ENCODE measurements around the gene ATXN1.

The ATXN1 gene

GRCh38 chr6:16320533-16321340 lies 440.5 kb downstream of the ATXN1 start:
- Histone ChIP-seq H2AFZ (peak overlapping the region; percentile 70), H3K9ac (no peak overlapping the region), H3K79me2 (no peaks in the 10 kb centered on the region), H3K4me3 (ENCODE audit: low read depth, low read length) (no peak overlapping the region), H3K4me2 (ENCODE audit: low read length) (peak overlapping the region; percentile 41), H3K9me3 (ENCODE audit: control insufficient read depth, low read length) (no peaks in the 10 kb centered on the region), H3K4me1 (peaks cover 26% of the 10 kb centered on the region), H3K36me3 (ENCODE audit: control insufficient read depth, insufficient read depth, low read length) (no peaks in the 10 kb centered on the region), H3K27me3 (ENCODE audit: control insufficient read depth, insufficient read depth, low read length) (no peaks in the 10 kb centered on the region), H3K27ac (peak overlapping the region; percentile 82)
- no peak for TF ChIP-seq CTCF (IDR thresholded peaks at IDR 0.05)

GRCh38 chr6:16319813-16320532 lies 441.3 kb downstream of the ATXN1 start:
- Histone ChIP-seq H3K36me3 (ENCODE audit: control insufficient read depth, insufficient read depth, low read length) (no peaks in the 10 kb centered on the region), H3K27me3 (ENCODE audit: control insufficient read depth, insufficient read depth, low read length) (no peaks in the 10 kb centered on the region), H3K9ac (no peak overlapping the region), H3K27ac (peak overlapping the region; percentile 82), H3K4me3 (ENCODE audit: low read depth, low read length) (no peak overlapping the region), H3K79me2 (no peaks in the 10 kb centered on the region), H2AFZ (peak overlapping the region; percentile 70), H3K9me3 (ENCODE audit: control insufficient read depth, low read length) (no peaks in the 10 kb centered on the region), H3K4me1 (peaks cover 26% of the 10 kb centered on the region), H3K4me2 (ENCODE audit: low read length) (peak overlapping the region; percentile 41)
- TF ChIP-seq CTCF (IDR thresholded peaks at IDR 0.05), result no peak

- no peak for TF ChIP-seq CTCF (IDR thresholded peaks at IDR 0.05)
- Histone ChIP-seq H2AFZ (no peak overlapping the region), H3K36me3 (ENCODE audit: control insufficient read depth, insufficient read depth, low read length) (no peaks in the 10 kb centered on the region), H3K4me1 (peaks cover 26% of the 10 kb centered on the region), H3K9me3 (ENCODE audit: control insufficient read depth, low read length) (no peaks in the 10 kb centered on the region), H3K9ac (no peak overlapping the region), H3K4me3 (ENCODE audit: low read depth, low read length) (no peak overlapping the region), H3K27ac (peak overlapping the region; percentile 82), H3K27me3 (ENCODE audit: control insufficient read depth, insufficient read depth, low read length) (no peaks in the 10 kb centered on the region), H3K79me2 (no peaks in the 10 kb centered on the region), H3K4me2 (ENCODE audit: low read length) (no peak overlapping the region)
These were observed 442.1 kb downstream of the ATXN1 start for GRCh38 chr6:16318953-16319720.

- Histone ChIP-seq H3K9me3 (ENCODE audit: control insufficient read depth, low read length) (no peaks in the 10 kb centered on the region), H3K27me3 (ENCODE audit: control insufficient read depth, insufficient read depth, low read length) (no peaks in the 10 kb centered on the region), H3K4me3 (ENCODE audit: low read depth, low read length) (no peak overlapping the region), H3K4me1 (peaks cover 26% of the 10 kb centered on the region), H3K4me2 (ENCODE audit: low read length) (no peak overlapping the region), H2AFZ (no peak overlapping the region), H3K36me3 (ENCODE audit: control insufficient read depth, insufficient read depth, low read length) (no peaks in the 10 kb centered on the region), H3K27ac (no peak overlapping the region), H3K79me2 (no peaks in the 10 kb centered on the region), H3K9ac (no peak overlapping the region)
- no peak for TF ChIP-seq CTCF (IDR thresholded peaks at IDR 0.05)
These were observed 442.7 kb downstream of the ATXN1 start for GRCh38 chr6:16318538-16318937.
